ENCODE measurements around the gene TRIM10.
A peak's percentile ranks its signal among the peaks of the same experiment; 100 is the strongest.

The TRIM10 gene, protein sequence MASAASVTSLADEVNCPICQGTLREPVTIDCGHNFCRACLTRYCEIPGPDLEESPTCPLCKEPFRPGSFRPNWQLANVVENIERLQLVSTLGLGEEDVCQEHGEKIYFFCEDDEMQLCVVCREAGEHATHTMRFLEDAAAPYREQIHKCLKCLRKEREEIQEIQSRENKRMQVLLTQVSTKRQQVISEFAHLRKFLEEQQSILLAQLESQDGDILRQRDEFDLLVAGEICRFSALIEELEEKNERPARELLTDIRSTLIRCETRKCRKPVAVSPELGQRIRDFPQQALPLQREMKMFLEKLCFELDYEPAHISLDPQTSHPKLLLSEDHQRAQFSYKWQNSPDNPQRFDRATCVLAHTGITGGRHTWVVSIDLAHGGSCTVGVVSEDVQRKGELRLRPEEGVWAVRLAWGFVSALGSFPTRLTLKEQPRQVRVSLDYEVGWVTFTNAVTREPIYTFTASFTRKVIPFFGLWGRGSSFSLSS

GRCh38 chr6:30160785-30161531 lies at the start of gene TRIM10:
TRIM10 (minus strand) TSS chr6:30161211; CDS start chr6:30160858, 353 bp downstream.
- no peak for DNase-seq

- DNase-seq: no peak
Measured at GRCh38 chr6:30207619-30208295, 46.7 kb upstream of the TRIM10 start.

GRCh38 chr6:30206799-30207618 lies 46.0 kb upstream of the TRIM10 start:
- no peak for DNase-seq

GRCh38 chr6:30206152-30206551 lies 45.1 kb upstream of the TRIM10 start:
- no peak for DNase-seq

GRCh38 chr6:30204116-30204515 lies 43.1 kb upstream of the TRIM10 start:
- DNase-seq: no peak

DNA sequence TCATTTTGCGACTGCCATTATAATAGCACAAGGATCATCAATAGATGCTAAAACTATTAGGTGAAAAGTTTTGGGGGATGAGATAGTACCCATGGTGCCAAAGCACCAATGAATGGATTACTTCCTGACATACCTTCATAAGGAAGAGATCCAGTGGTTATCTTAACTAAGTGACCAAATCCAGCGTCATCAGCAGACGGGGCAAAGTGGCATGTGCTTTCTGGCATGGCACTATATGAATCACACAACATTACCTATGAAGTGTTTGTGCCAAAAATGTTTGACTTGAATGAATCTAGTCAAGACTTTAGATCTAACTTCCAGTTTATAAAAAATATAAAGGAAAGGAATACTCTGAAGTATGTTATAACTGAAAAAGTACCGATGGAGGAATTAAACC lies 41.4 kb upstream of the TRIM10 start:
- no peak for DNase-seq

DNA sequence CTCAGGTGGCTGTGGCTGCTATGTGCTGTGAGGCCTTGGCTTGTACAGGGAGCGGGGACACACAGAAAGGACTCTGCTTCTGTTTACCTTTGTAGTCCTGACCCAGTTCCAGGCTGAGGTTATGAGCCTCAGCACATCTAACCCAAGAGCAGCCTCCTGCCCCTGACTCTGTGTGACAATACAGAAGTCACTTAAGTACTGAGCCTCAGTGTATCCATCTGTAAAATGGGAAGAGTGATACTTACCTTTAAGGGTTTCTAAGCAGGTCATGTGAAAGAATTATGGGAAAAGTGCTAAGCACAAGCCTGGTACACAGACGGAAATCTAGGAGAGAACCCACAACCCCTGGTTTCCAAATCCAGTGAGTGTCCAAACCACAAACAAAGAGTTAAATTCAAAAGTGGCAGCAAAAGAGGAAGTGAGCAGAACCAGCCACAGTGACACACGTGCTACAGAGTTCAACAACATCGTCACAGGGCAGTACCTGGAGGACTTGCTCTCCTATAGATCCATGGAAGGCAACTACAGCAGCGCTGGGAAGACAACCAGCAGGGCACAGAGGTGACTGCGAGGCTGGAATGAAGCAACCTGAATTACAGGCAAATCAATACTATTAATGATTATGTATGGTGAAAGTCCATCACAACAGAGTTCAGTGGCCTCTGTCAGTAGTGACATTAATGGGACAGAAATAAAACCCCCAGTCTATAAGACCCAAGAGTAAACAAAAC lies 39.7 kb upstream of the TRIM10 start:
- peak in 1 of 2 donors; percentile 37 for DNase-seq

GRCh38 chr6:30198166-30199084 lies 37.4 kb upstream of the TRIM10 start:
- no peak for DNase-seq

DNA sequence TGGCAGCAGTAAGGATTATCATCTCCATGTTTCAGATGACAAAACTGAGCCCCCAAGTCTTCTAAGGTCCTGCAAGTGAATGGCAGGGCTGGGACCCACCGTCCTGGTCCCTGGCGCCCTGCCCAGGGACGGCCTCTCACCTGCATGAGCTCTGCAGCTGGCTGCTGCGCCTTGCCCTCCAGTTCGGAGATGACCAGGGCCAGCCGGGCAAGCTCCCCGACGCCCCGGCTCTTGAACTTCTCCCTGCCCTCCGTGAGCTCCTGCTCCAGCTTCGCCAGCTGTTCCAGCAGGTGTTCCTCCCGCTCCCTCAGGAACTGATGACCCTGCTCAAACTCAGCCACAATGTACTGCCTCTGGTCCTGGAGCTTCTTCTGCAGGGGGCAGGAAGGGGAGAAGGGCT lies 35.4 kb upstream of the TRIM10 start:
- no peak for DNase-seq

GRCh38 chr6:30195951-30196350 lies 34.9 kb upstream of the TRIM10 start:
- no peak for DNase-seq

DNA sequence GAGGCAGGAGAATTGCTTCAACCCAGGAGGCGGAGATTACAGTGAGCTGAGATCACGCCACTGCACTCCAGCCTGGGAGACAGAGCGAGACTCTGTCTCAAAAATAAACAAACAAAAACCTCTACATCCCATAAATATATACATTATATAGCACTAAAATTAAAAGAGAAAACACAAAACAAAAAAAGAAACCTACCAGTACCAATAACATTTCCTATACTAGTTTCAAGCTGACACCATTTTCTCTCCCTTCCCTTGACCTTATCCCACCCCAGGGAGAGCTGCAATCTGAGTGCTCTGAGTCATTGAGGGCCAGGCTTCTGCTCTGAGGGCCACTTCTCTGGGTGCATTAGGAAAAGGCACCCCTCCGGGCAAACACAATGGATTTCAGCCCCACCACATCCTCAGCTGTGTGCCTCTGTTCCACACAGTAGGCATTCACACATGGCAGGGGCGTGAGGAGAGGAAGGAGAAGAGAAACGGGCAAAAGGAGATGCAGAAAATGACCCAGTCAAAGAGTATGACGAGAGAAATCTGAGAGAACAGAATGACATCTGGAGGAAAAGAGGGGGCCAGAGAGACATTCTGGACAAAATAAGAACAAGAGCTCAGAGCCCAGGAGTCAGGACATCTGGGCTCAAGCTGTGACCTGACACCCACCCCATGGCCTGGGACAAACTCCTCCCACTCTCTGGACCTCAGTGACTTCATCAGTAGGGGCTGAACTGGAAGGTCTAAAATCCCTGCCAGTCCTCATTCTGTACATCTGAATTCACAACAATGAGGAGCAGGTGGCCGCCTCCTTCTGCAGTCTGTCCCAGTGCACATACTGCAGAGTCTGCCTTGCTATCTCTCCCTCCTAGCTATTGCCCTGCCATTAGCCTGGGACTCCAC lies 34.0 kb upstream of the TRIM10 start:
- no peak for DNase-seq

- no peak for DNase-seq
Measured at GRCh38 chr6:30192076-30192475, 31.1 kb upstream of the TRIM10 start.

DNA sequence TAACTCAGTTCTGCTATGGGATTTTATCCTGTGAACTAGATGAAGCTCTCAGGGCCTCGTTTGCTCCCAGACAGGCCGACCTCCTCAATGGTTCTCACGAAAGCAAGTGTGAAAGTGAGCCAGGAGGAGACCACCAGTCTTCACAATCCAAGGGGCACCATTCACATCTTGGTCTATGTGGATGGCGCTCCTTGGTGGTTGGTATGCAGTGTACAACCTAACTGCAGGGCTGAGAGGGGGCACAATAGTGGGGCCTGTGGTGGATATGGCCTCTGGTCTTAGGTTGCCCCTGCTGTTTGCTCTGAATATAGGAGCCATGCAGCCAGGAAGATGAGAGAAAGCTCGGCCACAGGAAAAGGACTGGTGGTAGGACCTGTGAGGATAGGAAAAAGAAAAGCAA lies 27.5 kb upstream of the TRIM10 start:
- DNase-seq: no peak

- no peak for DNase-seq
Measured at GRCh38 chr6:30185846-30186484, 25.0 kb upstream of the TRIM10 start.

DNA sequence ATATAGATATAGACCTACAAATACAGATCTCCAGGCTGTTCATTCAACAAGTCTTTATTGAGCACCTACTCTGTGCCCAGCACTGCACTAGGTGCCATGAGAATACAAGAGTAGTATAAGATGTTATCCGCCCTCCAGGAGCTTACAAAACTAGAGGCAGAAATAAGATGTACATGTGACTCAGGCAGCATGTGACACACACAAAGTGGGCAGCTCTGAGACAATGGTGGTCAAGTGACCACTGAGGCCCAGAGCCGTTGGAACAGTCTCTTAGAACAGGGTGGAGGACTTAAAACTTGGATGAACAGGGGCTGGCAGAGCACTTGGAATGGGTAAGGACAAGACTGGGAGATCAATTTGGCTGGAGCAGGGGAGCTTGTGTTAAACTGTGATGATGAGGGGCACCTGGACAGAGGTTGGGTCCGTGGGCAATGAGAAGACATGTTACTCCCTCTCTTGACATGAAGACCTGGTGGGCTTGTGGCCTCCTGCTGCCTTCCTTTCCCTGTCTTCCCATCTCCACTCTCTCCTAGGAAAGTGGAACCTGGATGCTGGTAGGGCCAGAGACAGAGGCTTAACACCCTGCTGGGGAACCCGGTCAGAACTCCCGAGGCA lies 23.5 kb upstream of the TRIM10 start:
- DNase-seq: no peak

DNA sequence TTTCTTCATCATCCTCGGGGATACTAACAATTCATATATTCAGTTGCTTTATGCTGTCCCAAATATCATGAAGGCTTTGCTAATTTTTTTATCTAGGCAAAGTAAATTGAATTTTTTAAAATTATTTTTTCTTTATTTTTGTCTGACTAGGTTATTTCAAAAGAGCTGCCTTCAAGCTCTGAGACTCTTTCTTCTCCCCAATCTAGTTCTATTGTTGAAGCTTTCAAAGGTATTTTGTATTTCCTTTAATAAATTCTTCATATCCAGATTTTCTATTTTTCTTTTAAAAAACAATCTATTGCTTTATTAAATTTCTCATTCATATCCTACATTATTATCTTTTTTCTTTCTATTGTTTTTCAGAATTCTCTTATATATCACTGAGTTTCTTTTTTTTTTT lies 19.1 kb upstream of the TRIM10 start:
- no peak for DNase-seq

- no peak for DNase-seq
Measured at GRCh38 chr6:30178837-30179236, 17.8 kb upstream of the TRIM10 start.

DNA sequence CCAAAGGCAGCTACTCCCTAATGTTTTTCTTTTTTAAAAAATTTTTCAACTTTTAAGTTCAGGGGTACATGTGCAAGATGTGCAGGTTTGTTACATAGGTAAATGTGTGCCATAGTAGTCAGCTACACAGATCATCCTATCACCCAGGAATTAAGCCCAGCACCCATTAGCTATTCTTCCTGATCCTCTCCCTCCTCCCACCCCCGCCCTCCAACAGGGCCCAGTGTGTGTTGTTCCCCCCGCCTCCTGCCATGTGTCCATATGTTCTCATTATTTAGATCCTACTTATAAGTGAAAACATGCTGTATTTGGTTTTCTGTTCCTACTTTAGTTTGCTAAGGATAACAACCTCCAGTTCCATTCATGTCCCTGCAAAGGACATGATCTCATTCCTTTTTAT lies 14.8 kb upstream of the TRIM10 start:
- DNase-seq: no peak

- no peak for DNase-seq
Measured at GRCh38 chr6:30172681-30173080, 11.7 kb upstream of the TRIM10 start.

All from CD4-positive, alpha-beta T cell treated with Interferon alpha-2 for 1 hour (primary cell).